IMR-90 (cell line): ENCODE data around the gene MGAT5.

ENCODE experiments used
- CEBPB ChIP-seq: IDR thresholded peaks from 2 replicates; pipeline ENCODE4 v1.6.1; 2012; ENCODE audit warnings: low read depth, low read length, improper control_type of control experiment
- POLR2A ChIP-seq: IDR thresholded peaks from 2 replicates; pipeline ENCODE4 v1.6.1; 2012; ENCODE audit warnings: mild to moderate bottlenecking, low read depth, low read length
- RFX5 ChIP-seq: IDR thresholded peaks from 2 replicates; pipeline ENCODE4 v1.8.0; 2012; ENCODE audit warnings: low read depth, mild to moderate bottlenecking, low read length, moderate library complexity
- SMC3 ChIP-seq: fragments of 150-350 bp; IDR thresholded peaks from 2 replicates; pipeline ENCODE4 v1.6.1; 2016; ENCODE audit warnings: low read depth, mild to moderate bottlenecking, antibody characterized with exemption, low read length, moderate library complexity
- TF ChIP-seq, protein P1 (sequence below): conservative IDR thresholded peaks from 2 replicates; pipeline ENCODE4 v1.5.1; 2012; ENCODE audit warnings: mild to moderate bottlenecking, low read depth, low read length, improper control_type of control experiment

DNA sequence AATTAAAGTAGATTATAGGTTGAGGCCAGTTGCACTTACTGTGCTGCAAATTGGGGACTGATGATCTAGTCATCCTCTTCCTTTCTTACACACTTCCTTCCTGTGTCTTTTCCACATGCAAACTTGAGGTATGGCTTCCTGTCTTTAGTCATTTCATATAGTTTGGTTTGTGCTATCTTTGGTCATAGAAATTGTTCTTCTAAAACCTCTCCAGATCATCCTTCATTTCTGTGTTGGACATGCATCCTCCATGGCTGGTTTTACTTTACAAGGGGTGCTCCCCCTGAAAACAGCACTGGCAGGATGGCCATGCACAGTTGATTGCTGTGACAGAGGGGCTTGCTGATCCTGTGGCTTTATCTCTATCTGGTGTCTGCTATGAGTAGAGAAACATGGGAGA is 36.5 kb downstream of the MGAT5 start:
- TF ChIP-seq, protein P1, sequence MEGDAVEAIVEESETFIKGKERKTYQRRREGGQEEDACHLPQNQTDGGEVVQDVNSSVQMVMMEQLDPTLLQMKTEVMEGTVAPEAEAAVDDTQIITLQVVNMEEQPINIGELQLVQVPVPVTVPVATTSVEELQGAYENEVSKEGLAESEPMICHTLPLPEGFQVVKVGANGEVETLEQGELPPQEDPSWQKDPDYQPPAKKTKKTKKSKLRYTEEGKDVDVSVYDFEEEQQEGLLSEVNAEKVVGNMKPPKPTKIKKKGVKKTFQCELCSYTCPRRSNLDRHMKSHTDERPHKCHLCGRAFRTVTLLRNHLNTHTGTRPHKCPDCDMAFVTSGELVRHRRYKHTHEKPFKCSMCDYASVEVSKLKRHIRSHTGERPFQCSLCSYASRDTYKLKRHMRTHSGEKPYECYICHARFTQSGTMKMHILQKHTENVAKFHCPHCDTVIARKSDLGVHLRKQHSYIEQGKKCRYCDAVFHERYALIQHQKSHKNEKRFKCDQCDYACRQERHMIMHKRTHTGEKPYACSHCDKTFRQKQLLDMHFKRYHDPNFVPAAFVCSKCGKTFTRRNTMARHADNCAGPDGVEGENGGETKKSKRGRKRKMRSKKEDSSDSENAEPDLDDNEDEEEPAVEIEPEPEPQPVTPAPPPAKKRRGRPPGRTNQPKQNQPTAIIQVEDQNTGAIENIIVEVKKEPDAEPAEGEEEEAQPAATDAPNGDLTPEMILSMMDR, result no peak
- TF ChIP-seq POLR2A (no peak), SMC3 (no peak), CEBPB (no peak), RFX5 (no peak)
